Measurements from ENCODE around the gene INPP1. TPM values are rescaled to one million over a fixed set of nuclear protein-coding genes. Genes with fewer than 3 reads are reported as not detected.

INPP1 gene
- total RNA-seq, 2 experiments from 2014 or later: 8.5 to 10.2 TPM

GRCh38 chr2:190336420-190336819 is 7.0 kb upstream of the INPP1 start:
- POLR2A ChIA-PET: no interaction called here
- H3K27me3 Mint-ChIP-seq: no peaks in the 10 kb centered on the region
- H3K9me3 Mint-ChIP-seq: no peaks in the 10 kb centered on the region
- no peak for TF ChIP-seq CTCF (IDR thresholded peaks at IDR 0.05)
- H3K4me3 Mint-ChIP-seq: no peak overlapping the region
- no peaks in the 10 kb centered on the region for H3K36me3 Mint-ChIP-seq (ENCODE audit: low read depth)
- intact Hi-C loops (cut with micrococcal nuclease): no loop called here
- no peak overlapping the region for H3K27ac Mint-ChIP-seq
- CTCF ChIA-PET: no interaction called here
- ATAC-seq: no peak
- no peaks in the 10 kb centered on the region for H3K4me1 Mint-ChIP-seq (ENCODE audit: low read depth)
- DNase-seq: no peak

- no peaks in the 10 kb centered on the region for H3K9me3 Mint-ChIP-seq
- ATAC-seq (no peak), DNase-seq (no peak)
- intact Hi-C loops (cut with micrococcal nuclease): no loop called here
- H3K27ac Mint-ChIP-seq: no peak overlapping the region
- ChIA-PET POLR2A (interaction anchor here (1.0 kb wide), 1 partner anchor 19 kb away, joined by 3 read pairs; no protein-coding TSS in a partner anchor), CTCF (interaction anchor here (0.6 to 1.2 kb wide), 3 partner anchors 21 to 442 kb away, joined by 3 read pairs; no protein-coding TSS in a partner anchor)
- H3K36me3 Mint-ChIP-seq (ENCODE audit: low read depth): no peaks in the 10 kb centered on the region
- TF ChIP-seq CTCF (IDR thresholded peaks at IDR 0.05): no peak
- H3K4me3 Mint-ChIP-seq: no peak overlapping the region
- peaks cover 8% of the 10 kb centered on the region for H3K4me1 Mint-ChIP-seq (ENCODE audit: low read depth)
- H3K27me3 Mint-ChIP-seq: no peaks in the 10 kb centered on the region
Observed at GRCh38 chr2:190338453-190338852, 4.9 kb upstream of the INPP1 start.

- CTCF ChIA-PET: interaction anchor here (1.2 kb wide), 1 partner anchor 26 kb away, joined by 3 read pairs; no protein-coding TSS in a partner anchor
- POLR2A ChIA-PET: no interaction called here
- Mint-ChIP-seq H3K4me3 (no peak overlapping the region), H3K27ac (no peak overlapping the region), H3K27me3 (no peaks in the 10 kb centered on the region), H3K4me1 (ENCODE audit: low read depth) (peaks cover 10% of the 10 kb centered on the region), H3K36me3 (ENCODE audit: low read depth) (no peaks in the 10 kb centered on the region), H3K9me3 (no peaks in the 10 kb centered on the region)
- ATAC-seq (no peak), DNase-seq (no peak)
- intact Hi-C loops (cut with micrococcal nuclease): no loop called here
- no peak for TF ChIP-seq CTCF (IDR thresholded peaks at IDR 0.05)
Observed at GRCh38 chr2:190339394-190339793, 4.0 kb upstream of the INPP1 start.

GRCh38 chr2:190340369-190340768 is 3.0 kb upstream of the INPP1 start:
- Mint-ChIP-seq H3K9me3 (no peaks in the 10 kb centered on the region), H3K4me3 (no peak overlapping the region), H3K36me3 (ENCODE audit: low read depth) (no peaks in the 10 kb centered on the region), H3K4me1 (ENCODE audit: low read depth) (peaks cover 15% of the 10 kb centered on the region), H3K27ac (no peak overlapping the region), H3K27me3 (no peaks in the 10 kb centered on the region)
- no peak for TF ChIP-seq CTCF (IDR thresholded peaks at IDR 0.05)
- CTCF ChIA-PET: no interaction called here
- POLR2A ChIA-PET: no interaction called here
- intact Hi-C loops (cut with micrococcal nuclease): no loop called here
- peak; percentile 20 for DNase-seq
- no peak for ATAC-seq

- ATAC-seq (no peak), DNase-seq (no peak)
- Mint-ChIP-seq H3K27me3 (peaks cover 1% of the 10 kb centered on the region), H3K36me3 (ENCODE audit: low read depth) (no peaks in the 10 kb centered on the region), H3K9me3 (no peaks in the 10 kb centered on the region), H3K4me1 (ENCODE audit: low read depth) (peaks cover 17% of the 10 kb centered on the region), H3K27ac (no peak overlapping the region), H3K4me3 (peak overlapping the region; percentile 72)
- ChIA-PET POLR2A (interaction anchor here (0.5 to 0.7 kb wide), 2 partner anchors 16 to 20 kb away, joined by 3 read pairs; no protein-coding TSS in a partner anchor), CTCF (interaction anchor here (0.7 to 2.0 kb wide), 3 partner anchors 10 to 255 kb away, joined by 3 to 5 read pairs (median 3); no protein-coding TSS in a partner anchor)
- intact Hi-C loops (cut with micrococcal nuclease): no loop called here
- TF ChIP-seq CTCF (IDR thresholded peaks at IDR 0.05): no peak
Observed at GRCh38 chr2:190342611-190343010, 778 bp upstream of the INPP1 start.

All from activated CD8-positive, alpha-beta T cell treated with anti-CD3 and anti-CD28 coated beads for 36 hours (primary cell).